Measurements from ENCODE around the gene HDGFL2.
"Not testable (repeated sequence)": the region's sequence is repeated elsewhere in the genome, so short reads cannot be mapped to it uniquely, and the experiment has no call there.

HDGFL2 gene

DNA sequence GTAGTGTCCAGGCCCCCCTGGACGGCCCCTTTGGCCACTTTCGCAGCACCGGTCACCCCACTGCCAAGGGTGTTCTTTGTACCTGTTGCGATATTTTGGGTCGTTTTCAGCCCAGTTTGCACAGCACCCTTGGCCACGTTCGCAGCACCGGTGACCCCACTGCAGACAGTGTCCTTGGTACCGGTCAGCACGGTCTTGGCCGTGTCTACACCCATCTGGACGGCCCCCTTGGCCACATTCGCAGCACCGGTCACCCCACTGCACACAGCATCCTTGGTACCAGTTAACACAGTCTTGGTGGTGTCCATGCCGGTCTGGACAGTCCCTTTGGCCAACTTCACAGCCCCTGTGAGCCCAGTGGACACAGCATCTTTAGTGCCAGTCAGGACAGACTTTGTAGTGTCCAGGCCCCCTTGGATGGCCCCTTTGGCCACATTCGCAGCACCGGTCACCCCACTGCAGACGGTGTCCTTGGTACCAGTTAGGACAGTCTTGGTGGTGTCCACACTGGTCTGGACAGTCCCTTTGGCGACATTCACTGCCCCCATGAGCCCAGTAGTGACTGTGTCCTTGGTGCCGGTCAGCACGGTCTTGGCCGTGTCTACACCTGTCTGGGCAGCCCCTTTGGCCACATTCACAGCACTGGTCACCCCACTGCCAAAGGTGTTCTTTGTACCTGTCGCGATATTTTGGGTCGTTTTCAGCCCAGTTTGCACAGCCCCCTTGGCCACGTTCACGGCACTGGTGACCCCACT is 39.4 kb downstream of the HDGFL2 start:
- DNase-seq: no peak

DNA sequence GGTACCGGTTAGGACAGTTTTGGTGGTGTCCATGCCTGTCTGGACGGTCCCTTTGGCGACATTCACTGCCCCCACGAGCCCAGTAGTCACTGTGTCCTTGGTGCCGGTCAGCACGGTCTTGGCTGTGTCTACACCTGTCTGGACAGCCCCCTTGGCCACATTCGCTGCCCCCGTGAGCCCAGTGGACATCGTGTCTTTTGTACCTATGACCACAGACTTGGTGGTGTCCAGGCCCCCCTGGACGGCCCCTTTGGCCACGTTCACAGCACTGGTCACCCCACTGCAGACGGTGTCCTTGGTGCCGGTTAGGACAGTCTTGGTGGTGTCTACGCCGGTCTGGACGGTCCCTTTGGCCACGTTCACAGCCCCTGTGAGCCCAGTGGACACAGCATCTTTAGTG is 40.0 kb downstream of the HDGFL2 start:
- no peak for DNase-seq

DNA sequence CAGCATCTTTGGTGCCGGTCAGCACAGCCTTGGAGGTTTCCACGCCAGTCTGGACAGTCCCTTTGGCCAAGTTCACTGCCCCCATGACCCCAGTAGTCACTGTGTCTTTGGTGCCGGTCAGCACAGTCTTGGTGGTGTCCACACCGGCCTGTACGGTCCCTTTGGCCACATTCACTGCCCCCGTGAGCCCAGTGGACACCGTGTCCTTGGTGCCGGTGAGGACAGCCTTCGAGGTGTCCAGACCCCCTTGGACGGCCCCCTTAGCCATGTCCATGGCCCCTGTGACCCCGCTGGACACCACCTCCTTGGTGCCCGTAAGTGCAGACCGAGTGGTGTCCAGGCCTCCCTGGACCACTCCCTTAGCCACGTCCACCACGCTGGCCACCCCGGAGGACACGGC is 41.2 kb downstream of the HDGFL2 start:
- DNase-seq: no peak

DNA sequence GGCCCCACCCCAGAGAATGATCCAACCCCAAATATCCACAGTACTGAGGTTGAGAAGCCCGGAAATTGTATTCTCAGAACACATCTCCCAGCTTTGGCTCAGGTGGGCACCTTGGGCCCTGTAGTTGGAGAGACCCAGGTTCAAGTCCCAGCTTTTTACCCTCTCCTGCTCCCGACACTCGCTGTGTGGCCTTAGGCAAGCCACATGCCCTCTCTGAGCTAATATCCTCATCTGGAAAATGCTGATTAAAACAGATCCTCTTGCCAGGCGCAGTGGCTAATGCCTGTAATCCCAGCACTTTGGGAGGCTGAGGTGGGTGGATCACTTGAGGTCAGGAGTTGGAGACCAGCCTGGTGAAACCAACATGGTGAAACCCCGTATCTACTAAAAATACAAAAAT is 43.6 kb downstream of the HDGFL2 start:
- no peak for DNase-seq

DNA sequence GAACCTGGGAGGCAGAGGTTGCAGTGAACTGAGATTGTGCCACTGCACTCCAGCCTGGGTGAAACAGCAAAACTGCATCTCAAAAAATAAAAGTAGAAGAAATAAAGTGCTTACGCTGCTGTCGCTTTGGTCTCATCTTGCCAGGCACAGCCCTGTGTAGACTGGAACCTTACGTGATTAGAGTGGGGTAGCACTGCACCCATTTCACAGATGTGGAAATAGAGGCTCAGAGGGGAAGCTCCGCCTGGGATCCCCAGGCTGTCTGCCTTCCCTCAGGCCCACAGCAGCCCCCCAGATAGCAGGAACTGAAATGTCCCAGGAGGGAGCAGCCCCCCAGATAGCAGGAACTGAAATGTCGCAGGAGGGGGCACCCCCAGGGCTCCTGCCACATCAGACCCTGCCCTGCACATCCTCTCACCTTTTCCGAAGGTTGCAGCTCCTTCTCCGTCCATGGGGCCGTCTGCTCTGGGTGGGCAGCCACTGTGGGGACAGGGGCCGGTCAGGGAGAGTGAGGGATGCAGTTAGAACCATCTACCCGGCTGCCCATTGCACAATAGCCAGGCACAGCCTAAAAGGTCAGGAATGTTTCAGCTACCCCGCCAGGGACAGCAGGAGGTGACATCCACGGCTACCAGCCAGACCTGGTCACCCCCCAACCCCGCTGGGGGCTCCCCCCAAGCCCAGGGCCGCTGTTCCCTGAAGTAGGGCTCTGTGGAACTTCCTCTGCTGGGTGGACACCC is 44.3 kb downstream of the HDGFL2 start:
- no peak for DNase-seq

DNA sequence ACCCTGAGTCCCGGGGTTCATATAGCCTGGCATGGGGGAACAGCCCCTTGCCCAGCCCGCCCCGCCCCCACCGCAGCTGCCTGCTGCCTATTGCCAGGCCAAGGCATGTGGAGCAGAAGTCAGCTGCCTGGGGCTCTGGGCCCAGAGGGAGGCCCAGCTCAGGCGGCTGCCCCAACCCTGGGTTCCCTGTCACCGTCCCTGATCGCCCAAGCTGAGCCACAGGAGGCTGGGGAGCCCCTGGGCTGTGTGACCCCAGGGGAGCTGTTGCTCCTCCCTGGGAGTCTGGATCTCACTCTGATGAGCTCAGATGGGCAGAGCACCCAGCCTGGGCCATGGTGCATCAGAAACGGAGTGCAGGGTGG is 44.8 kb downstream of the HDGFL2 start:
- DNase-seq: peak in 10 of 51 donors; percentile 6 to 44 (median 28)

DNA sequence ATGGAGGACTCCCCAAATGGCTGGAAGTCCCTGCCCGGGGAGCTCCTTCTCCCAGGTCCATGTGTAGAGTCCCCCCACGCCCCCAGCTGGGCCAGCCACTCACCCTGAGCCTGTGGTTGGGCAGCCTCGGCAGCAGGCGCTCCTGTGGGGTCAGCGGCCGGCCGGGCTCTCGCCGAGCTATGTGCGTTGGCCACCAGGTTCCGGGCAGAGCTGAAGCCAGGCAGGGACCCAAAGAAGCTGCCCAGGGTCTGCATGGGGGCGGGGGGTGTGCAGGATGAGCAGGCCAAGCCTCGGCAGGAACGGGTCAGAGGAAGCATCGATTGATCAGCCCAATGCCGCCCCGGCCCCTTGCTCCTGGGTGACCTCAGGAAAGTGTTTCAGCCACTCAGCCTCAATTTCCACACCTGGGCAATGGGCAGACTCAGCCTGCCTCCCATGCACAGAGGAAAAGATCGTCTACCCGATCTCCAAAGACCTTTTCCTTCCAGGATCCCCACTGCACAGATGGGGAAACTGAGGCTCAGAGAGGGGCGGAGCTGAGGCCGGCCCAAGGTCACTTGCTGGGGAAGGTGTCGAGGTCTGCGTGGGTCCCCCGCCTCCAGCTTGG is 45.5 kb downstream of the HDGFL2 start:
- DNase-seq: no peak

DNA sequence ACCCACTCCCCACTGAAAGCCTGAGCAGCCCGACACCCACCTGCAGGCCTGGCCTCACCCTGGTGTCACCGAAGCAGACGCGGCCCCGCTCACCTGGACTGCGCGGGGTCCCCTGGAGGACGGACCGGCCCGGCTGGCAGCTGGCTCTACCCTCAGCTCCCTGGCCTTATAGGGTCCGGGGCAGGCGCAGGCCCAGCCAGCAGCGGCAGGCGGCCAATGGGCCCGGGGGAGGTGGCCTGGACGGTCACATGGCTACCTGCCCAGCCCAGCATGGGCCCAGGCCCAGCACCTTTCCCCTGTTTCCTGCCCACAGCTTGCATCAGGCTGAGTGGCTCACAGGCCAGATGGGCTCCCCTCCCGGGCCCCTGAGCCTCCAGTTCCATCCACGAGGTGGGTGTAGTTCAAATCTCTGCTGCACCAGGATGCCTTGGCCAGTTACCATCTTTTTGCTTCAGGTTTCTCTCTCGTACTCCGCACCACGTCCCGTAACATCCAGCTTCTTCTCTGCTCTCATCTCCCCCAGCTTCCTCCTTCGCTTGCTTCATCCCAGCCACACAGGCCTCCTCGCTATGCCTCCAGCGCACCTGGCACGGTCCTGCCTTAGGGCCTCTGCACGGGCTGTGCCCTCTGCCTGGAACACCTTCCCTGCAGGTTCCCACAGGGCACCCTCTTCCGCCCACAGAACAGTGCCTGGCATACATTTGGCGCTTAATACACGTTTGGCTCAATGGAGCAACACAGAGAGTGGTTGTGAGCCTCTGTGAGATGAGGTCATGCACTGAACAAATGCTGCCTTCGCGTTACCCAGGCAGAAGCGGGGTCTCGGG is 46.5 kb downstream of the HDGFL2 start, which contains the start of gene PLIN4:
Gene PLIN4 (minus strand): TSS at position 142 of the 827 bp plus-strand sequence. CDS start 214 bp downstream, outside the sequence.
- peak in 38 of 51 donors; percentile 8 to 85 (median 66) for DNase-seq

DNA sequence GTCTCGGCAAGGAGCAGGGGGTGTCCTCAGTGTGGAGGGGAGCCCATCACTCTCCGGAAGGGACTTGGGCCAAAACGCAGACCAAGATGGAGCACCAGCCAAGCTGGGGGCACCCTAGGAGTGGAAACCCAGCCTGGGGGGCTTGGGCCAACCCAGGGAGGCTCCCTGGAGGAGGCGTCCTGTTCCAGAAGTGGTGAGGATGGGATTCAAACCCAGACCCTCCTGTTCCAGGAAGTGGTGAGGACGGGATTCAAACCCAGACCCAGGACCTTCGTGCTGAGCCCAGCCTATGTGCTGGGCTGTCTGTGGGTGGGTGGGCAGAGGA is 47.0 kb downstream of the HDGFL2 start:
- DNase-seq: no peak

DNA sequence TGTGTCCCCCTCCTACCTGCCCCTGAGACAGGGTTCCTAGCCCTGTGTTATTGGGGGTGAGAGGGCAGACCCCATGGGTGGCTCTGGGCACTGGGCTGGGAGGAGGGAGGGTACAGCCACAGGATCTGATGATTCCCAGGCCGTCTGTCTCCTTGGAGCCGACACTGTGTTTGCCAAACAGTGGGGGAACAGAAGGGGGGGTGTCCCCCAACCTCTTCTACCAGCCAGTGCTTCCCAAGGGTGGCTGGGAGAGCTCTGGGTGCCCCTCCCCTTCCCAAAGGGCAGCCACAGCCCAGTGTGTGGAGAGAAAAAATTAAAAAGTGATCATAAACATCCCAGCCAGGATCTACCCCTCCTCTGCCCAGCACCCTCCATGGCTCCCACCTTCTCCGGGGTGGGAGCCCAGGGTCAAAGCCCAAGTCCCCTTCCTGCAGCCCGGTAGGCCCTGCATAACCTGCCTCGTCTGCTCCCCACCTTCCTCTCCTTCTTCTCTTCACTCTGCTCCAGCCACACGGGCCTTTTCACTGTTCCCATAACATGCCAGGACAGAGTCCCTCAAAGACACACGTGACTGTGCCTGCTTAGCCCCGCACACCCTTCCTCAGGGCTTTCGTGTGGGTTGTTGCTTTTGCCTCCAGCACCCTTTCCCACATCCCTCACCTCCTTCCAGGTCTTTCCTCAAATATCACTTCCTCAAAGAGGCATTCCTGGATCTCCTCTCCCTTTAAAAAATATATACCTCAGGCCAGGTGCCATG is 47.6 kb downstream of the HDGFL2 start:
- peak in 12 of 51 donors; percentile 13 to 40 (median 32) for DNase-seq

DNA sequence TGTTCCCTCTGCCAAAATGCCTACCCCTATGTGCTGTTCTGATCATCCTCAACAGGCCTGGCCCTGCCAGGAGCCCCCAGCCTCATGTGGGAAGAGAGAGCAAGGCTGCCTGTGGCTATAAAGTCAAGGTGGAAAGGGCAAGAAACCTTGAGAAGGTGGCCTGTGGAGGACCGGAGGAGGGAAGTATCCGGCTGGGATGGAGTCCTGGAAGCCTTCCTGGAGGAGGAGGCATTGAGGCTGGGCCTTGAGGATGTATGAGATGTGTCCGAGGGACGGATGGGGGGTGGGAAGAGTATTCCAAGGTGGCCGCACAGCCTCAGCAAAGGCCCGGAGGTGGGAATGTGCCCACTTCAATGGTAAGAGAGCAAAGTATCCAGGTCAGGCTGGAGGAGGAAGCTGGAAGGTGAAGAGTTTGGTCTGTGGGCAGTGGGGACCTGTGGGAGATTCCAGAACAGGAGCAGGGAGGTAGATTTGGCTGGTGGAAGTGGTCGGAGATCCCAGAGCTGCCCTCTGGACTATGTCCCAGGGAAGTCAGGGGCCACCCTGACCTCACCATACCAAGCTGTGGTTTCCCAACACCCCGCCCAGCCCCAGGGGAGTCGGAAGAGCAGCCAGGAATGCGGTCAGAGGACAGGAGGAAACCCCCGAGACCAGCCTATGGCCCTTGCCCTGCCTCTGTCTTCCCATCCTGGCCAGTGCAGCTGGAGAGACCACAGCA is 49.2 kb downstream of the HDGFL2 start:
- no peak for DNase-seq

DNA sequence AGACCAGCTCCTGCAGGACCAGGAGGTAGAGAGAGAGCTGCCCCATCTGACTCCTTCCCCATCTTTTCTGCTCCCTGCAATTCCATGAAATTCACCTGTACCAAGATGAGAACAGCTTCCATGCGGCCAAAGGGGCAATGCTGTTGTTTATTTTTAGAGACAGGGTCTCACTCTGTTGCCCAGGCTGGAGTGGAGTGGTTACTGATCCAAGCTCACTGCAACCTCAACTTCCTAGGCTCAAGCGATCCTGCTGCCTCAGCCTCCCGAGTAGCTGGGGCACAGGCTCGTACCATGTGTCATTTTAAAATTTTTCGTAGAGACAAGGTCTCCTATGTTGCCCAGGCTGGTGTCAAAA is 49.8 kb downstream of the HDGFL2 start:
- DNase-seq: no peak

DNA sequence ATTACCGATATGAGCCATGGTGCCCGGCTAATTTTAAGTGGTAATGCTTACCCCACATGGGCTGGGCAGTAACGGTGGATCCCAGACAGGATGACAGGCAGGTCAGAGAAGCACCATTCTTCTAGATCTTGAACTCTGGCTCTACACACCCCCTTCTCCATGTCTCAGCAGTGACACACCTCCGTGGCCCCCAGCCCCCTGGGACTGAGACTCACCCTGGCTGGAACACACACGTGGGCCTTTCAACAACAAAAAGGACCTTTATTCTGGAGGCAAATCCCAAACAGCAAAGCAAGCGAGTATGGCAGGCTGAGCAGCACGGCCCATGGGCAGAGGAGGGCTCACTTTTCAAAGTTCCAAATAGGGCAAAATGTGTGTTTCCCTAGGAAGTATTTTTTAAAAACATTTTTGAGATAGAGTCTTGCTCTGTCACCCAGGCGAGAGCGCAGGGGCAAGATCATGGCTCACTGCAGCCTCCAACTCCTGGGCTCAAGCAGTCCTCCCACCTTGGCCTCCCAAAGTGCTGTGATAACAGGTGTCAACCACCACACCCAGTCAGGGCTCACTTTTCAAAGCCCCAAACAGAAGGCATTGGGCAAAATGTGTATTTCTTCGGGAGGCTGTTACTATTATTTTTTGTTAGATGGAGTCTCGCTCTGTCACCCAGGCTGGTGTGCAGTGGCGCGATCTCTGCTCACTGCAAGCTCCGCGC is 50.4 kb downstream of the HDGFL2 start:
- DNase-seq: no peak

DNA sequence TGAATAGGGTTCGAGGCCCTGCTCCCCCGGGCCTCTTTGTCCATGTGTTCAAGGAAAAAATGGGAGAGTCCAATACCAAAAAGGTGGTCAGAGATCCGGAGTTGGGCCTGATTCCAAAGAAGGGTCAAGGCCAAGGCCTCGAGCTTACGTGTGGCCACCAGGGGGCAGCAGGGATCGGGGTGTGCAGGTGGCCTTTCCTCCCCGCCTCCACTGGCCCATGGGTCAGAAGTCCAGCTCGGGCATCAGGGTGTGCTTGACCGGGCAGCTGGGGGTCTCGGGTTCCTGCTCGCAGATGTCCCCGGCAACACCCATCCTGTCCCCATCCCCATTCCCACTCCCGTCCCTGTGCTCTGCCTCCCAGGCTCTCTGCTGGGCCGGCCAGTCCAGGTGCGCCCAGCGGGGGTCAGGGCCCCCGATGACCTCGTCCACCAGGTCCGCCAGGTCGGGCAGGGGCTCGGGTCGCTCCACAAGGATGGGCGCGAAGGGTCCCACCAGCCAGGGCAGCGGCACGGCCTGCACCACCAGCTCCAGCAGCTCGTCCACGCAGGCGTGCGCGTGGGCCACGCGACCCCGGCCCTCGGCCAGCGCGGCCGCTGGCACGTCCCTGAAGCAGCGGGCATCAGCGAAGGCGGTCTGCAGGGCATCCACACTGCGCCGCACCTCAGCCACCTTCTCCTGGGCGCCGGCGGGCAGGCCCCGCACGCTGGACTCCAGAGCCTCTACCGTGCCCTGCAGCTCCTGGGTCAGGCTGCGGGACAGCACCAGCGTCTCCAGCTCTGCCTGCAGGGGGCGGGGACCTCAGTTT is 51.4 kb downstream of the HDGFL2 start:
- peak in 14 of 51 donors; percentile 2 to 49 (median 18) for DNase-seq

DNA sequence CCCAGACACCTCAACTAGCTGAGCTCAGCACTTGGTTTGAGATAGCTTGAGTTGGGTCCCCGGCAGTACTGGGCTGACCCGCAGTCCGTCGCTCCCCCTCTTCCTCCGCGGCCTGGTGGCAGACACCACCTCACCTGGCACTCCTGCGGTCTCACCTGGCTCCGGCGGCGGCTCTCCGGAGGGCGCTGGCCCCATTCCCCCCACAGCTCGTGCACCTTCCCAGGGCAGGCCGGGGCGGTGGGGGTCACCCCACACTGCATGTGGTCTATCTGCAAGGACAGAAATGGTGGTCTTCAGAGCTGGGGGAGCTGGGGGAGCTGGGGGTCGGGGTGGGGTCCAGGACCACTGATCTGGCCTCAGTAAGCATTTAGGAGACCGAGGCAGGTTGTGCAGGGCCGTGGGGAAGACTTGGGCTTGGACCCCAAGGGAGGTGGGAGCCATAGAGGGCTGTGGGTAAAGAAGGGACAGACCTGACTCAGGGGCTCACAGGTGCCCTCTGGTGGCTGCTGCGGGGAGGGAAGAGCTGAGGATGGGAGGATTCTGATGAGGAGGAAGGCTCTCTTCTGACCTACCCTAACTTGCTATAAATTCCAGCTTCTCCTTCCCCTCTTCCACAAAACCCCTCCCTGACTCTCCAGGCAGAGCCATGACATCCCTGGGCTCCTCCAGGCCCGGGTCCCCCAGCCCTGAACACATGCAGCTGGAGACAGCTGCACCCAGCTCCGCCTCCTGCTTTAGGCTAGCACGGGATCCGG is 52.9 kb downstream of the HDGFL2 start:
- peak in 10 of 51 donors; percentile 4 to 41 (median 12) for DNase-seq

DNA sequence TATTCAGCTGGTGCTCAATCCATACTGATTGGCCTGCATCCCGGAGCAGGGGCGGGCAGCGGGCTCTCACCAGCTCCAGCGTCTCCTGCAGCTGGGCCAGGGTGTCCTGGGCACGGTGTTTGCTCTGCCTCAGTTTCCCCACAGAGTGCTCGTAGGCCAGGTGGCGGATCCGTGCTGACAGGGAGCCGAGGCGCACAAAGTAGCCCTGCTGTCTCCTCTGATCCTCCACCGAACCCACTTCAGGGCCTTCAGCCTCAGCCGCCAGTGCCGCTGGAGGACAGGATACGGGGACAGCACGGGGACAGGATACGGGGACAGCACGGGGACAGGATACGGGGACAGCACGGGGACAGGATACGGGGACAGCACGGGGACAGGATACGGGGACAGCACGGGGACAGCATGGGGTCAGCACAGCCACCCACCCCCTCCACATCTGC is 53.5 kb downstream of the HDGFL2 start:
- DNase-seq: no peak

DNA sequence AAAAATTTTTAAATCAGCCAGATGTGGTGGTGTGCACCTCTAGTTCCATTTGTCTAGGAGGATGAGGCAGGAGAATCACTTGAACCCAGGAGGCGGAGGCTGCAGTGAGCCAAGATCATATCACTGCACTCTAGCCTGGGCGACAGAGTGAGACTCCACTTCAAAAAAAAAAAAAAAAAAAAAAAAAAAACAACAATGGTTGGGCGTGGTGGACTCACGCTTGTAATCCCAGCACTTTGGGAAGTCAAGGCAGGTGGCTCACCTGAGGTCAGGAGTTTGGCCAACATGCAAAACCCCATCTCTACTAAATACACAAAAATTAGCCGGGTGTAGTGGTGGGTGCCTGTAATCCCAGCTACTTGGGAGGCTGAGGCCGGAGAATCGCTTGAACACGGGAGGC is 55.3 kb downstream of the HDGFL2 start:
- DNase-seq: not testable (repeated sequence)

DNA sequence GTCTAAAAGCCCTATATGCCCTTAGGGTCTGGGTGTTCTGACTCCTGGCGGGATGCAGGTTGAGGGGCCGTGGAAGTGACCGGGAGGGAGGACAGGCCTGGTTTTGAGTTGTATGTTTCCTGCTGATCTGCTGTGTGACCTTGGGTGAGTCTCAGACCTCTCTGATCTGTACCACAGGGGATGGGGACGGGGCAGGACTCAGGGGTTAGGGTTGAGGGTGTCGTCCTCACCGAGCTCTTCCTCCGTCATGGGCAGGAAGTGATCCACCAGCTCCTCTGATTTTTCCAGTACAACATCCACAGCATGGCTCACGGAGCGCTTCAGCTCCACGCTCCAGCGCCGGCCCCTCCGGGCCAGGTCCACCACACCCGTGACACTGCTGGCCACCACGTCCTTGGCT is 56.7 kb downstream of the HDGFL2 start:
- DNase-seq: no peak
